Fibroblast of villous mesenchyme (primary cell): ENCODE measurements around the gene TTLL5. TPM values are rescaled to one million over a fixed set of nuclear protein-coding genes. Genes with fewer than 3 reads are reported as not detected.

ENCODE experiments used
- DNase-seq: peaks from one replicate; pipeline ENCODE4 v3.0.0-alpha.2; 2010; ENCODE audit warnings: low read depth
- H3K4me3 ChIP-seq: 2 replicates; pipeline ENCODE4 v1.5.1; 2011; ENCODE audit warnings: low read depth, mild to moderate bottlenecking, low read length
- total RNA-seq: library from RNA; depleted of rRNA; stranded (reverse); fragments of >200 nt; gene quantifications from 2 replicates; pipeline ENCODE4 v1.2.3, GENCODE V29; 2012
- TF ChIP-seq, protein P1 (sequence below): IDR thresholded peaks from 2 replicates; pipeline ENCODE4 v1.5.1; 2012; ENCODE audit warnings: low read depth, mild to moderate bottlenecking, low read length; ENCODE audit not compliant: insufficient read depth

The TTLL5 gene
- total RNA-seq, 1 donor: 33.7 TPM

DNA sequence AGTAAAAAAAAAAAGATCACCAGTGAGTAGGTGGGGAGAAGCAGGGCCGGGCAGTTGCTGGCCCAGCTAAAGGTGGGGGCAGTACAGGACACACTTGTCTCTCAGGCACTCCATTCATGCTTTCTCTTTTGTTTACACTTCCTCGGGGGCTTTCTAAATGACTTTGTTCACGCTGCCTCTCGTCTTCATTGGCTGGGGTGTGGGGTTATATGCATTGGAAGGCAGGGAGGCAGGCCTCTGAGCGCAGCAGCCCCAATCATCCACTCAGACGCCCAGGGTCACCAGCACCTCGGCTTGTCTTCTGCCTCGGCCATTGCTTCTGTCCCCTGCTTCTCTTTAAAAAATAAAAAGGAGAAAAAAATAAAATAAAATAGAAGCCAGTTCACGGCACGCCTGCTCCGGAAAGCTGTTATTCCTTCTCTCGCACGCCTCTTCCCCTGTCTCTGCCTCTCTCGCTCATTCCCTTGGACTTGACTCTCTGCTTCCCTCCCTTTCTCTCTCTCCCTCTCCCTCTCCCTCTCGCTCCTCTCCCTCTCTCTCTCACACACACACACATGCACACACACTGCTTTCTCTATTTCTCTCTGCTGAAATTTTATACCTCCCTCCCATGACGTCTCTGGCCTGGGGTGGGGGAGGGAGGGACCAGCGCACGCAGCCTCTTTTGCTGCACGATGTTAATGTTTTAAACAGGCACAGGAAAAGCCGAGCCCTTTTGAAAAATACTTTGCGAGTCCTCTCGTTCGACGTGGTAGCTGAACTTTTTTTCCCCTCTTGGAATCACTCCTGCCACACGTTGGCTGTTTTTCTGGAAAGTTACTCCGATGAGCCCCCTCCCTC, 320.6 kb downstream of the TTLL5 start, which contains the start of gene TGFB3:
Gene TGFB3 (minus strand): TSS at position 570 of the 840 bp plus-strand sequence. CDS start 1,102 bp downstream, outside the sequence.
- TF ChIP-seq, protein P1, sequence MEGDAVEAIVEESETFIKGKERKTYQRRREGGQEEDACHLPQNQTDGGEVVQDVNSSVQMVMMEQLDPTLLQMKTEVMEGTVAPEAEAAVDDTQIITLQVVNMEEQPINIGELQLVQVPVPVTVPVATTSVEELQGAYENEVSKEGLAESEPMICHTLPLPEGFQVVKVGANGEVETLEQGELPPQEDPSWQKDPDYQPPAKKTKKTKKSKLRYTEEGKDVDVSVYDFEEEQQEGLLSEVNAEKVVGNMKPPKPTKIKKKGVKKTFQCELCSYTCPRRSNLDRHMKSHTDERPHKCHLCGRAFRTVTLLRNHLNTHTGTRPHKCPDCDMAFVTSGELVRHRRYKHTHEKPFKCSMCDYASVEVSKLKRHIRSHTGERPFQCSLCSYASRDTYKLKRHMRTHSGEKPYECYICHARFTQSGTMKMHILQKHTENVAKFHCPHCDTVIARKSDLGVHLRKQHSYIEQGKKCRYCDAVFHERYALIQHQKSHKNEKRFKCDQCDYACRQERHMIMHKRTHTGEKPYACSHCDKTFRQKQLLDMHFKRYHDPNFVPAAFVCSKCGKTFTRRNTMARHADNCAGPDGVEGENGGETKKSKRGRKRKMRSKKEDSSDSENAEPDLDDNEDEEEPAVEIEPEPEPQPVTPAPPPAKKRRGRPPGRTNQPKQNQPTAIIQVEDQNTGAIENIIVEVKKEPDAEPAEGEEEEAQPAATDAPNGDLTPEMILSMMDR: no peak
- peak; percentile 94 for DNase-seq
- H3K4me3 ChIP-seq: peak within 1 kb of the TSS; percentile 67

DNA sequence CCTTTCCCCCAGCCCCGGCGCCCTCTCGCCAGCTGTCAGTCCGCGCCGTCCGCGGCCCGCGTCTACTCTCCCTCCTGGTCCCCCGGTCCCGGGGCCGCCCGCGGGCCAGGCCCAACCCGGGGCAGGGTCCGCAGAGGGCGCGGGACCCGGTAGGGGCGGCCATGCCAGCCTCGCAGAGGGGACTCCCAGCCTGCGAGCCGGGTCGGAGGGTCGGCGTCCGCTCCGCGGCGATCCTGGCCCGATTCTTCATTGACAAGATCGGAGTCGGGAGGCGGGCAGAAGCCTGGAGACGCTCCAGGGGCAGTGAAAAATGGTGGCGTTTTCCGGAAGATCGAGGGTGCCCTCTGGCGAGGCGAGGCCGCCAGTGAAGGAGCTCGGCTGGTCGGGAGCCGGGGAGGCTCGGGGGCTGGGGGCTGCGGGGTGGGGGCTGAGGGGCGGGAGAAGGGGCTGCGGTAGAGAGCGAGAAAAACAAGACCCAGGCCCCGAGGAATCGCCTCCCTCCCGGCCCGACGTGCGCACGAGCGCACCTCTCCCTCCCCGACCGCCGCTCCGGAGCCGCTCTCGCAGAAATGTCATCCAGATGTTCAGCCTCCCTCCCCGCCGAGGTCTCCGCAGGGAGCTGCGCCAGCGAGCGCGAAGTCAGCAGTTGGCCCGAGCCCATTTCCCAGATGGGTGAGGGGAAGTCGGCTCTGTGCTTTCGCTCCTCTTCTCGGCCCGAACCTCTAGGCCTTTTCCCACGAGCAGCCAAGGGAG, 321.4 kb downstream of the TTLL5 start:
- TF ChIP-seq, protein P1: peak; percentile 60
- peak; percentile 80 for DNase-seq

DNA sequence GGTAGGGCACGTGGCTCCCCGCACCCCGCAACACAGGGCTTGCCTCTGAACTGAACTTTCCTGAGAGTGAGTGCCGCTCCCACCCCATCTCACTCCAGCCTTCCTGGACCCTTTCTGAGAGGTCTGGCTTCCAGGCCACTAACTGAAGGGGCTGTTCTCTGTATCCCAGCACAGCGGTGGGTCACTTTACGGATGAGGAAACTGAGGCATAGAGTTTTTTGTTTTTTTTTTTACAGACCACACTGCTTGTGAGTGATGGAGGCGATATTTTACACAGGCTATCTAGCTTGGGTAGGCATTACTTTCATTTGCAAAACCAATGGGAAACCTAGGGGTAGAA, 321.9 kb downstream of the TTLL5 start:
- TF ChIP-seq, protein P1: no peak
- no peak for DNase-seq

More for the DNA sequence above, 321.4 kb downstream of the TTLL5 start:
- peak overlapping the region; percentile 67 for H3K4me3 ChIP-seq

DNA sequence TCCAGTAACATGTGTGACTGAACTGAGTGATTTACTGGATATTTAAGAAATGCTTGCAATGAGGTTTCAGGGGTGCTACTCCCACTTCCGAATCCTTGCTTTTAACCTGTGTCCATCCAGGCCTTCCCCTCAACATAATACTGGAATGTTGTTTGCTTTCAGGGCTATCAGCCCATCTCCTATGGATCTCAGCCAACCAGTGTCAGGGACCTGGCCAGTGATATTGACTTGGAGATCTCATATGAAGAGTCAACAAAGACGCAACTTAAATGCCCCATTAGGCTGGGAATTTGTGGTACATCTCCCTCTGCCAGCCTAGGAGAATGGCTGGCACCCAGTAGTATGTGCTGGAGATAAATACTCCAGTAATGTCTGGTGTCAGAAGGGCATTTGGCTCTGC, 323.6 kb downstream of the TTLL5 start:
- TF ChIP-seq, protein P1: no peak

More for the DNA sequence above, 321.9 kb downstream of the TTLL5 start:
- peak overlapping the region; percentile 67 for H3K4me3 ChIP-seq

DNA sequence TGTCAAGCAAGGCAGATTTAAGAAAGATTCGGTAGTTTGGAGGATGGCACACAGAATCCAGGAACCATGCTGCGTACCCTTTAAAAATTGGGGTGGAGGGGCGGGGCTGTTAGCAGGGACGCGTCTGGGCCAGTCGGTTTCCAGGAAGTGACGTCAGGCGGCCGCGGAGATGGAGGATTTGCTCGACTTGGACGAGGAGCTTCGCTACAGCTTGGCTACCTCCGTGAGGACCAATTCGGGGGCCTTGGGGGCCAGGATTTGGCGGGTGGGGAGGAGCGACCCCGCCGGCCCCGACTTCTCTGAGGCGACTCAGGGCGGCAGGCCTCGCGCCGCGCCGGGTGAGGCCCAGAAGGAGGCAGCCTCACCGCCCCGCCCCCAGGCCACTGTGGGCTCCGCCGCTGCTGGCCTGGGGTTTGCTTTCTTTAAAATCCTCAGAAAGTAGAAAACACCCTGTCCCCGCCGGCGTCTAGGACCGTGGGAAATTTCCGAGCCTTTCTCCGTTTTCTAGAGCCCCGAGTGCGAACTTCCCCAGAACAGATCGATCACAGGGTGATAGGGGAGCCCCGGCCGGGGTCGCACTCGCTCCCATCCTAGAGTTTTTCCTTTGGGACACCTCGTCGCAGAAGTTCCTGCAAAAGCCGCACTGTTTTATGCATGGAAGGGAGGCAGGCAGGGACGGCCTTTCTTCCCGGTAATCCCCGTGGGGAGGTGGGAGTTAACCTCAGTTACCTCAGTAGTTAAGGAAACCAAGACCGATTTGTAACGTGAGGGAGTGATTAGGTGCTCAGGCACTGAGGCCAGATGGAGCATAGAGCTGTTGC, 324.8 kb downstream of the TTLL5 start, which contains the start of gene IFT43:
Gene IFT43 (plus strand): TSS at position 146 of the 821 bp plus-strand sequence. CDS start 24 bp downstream, at position 170.
- peak within 1 kb of the TSS; percentile 81 for H3K4me3 ChIP-seq
- DNase-seq: peak; percentile 83
- TF ChIP-seq, protein P1: no peak

More for the DNA sequence above, 323.6 kb downstream of the TTLL5 start:
- DNase-seq: no peak
- no peak overlapping the region for H3K4me3 ChIP-seq

DNA sequence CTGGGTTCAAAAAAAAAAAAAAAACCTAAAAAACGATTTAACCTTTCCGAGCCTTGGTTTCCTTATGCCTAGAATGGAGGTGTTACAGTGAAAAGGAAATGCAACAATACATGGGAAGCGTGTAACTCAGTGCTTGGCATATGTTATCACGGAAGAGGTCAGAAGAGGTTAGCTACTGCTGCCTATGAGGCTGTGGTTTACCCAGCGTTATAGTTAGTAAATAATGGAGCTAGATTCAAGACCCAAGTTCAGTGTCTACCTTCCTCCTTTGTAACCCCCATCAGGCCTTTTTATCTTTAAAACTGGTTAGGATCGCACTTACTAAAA, 325.4 kb downstream of the TTLL5 start:
- peak overlapping the region; percentile 81 for H3K4me3 ChIP-seq
- TF ChIP-seq, protein P1: no peak
- DNase-seq: no peak
